DOHH2 (cell line): ENCODE data around the gene TET1.
"Not testable (repeated sequence)": the region's sequence is repeated elsewhere in the genome, so short reads cannot be mapped to it uniquely, and the experiment has no call there.

Source experiments
- H3F3A ChIP-seq: fragments of 200-600 bp; sonication (generic), shearing (Covaris generic); 2 replicates; pipeline ENCODE4 v1.6.0; 2016; ENCODE audit warnings: antibody characterized with exemption, mild to moderate bottlenecking; ENCODE audit not compliant: control insufficient read depth, insufficient read depth
- H3K27ac ChIP-seq: fragments of 200-600 bp; sonication (generic); 2 replicates; pipeline ENCODE4 v1.5.1; 2014; ENCODE audit warnings: low read depth, mild to moderate bottlenecking, low read length, moderate library complexity
- H3K27me3 ChIP-seq: fragments of 200-600 bp; sonication (generic); 2 replicates; pipeline ENCODE4 v1.6.1; 2014; ENCODE audit warnings: mild to moderate bottlenecking, low read length, mixed read lengths; ENCODE audit not compliant: control insufficient read depth
- H3K36me3 ChIP-seq: fragments of 200-600 bp; sonication (generic); 2 replicates; pipeline ENCODE4 v1.6.1; 2014; ENCODE audit warnings: mild to moderate bottlenecking, low read length, moderate library complexity, mixed read lengths; ENCODE audit not compliant: control insufficient read depth
- H3K4me1 ChIP-seq: fragments of 200-600 bp; sonication (generic); 2 replicates; pipeline ENCODE4 v1.6.1; 2014; ENCODE audit warnings: mild to moderate bottlenecking, low read length, mixed read lengths; ENCODE audit not compliant: control insufficient read depth
- H3K4me2 ChIP-seq: fragments of 200-600 bp; sonication (generic); 2 replicates; pipeline ENCODE4 v1.6.0; 2014; ENCODE audit warnings: mild to moderate bottlenecking, low read length, moderate library complexity
- H3K4me3 ChIP-seq: fragments of 200-600 bp; sonication (generic); 2 replicates; pipeline ENCODE4 v1.5.1; 2014; ENCODE audit warnings: mild to moderate bottlenecking, low read length, mixed read lengths
- H3K79me2 ChIP-seq: fragments of 200-600 bp; sonication (generic); 2 replicates; pipeline ENCODE4 v1.6.1; 2014; ENCODE audit warnings: mild to moderate bottlenecking, low read length, mixed read lengths; ENCODE audit not compliant: control insufficient read depth
- H3K9me2 ChIP-seq: fragments of 200-600 bp; sonication (generic); replicated peaks from 2 replicates; pipeline ENCODE4 v1.6.1; 2014; ENCODE audit warnings: mild to moderate bottlenecking, low read length, mixed read lengths; ENCODE audit not compliant: control insufficient read depth
- H3K9me3 ChIP-seq: fragments of 200-600 bp; sonication (generic); 2 replicates; pipeline ENCODE4 v1.6.1; 2014; ENCODE audit warnings: antibody characterized with exemption, low read length, mixed read lengths; ENCODE audit not compliant: control insufficient read depth, insufficient read depth
- H4K20me1 ChIP-seq: fragments of 200-600 bp; sonication (generic); 2 replicates; pipeline ENCODE4 v1.6.0; 2014; ENCODE audit warnings: low read depth, mild to moderate bottlenecking, antibody characterized with exemption, low read length, moderate library complexity; ENCODE audit not compliant: control insufficient read depth, insufficient read depth
- EZH2phosphoT487 ChIP-seq: fragments of 200-600 bp; sonication (generic); IDR thresholded peaks from 2 replicates; pipeline ENCODE4 v1.6.1; 2017; ENCODE audit warnings: borderline replicate concordance, mild to moderate bottlenecking, antibody characterized with exemption, low read length, moderate library complexity, mixed read lengths
- TF ChIP-seq, protein P1 (sequence below): fragments of 200-600 bp; sonication (generic); IDR thresholded peaks from one replicate; pipeline ENCODE4 v1.5.1; 2014; ENCODE audit warnings: antibody characterized with exemption, mild to moderate bottlenecking, low read depth, low read length; ENCODE audit not compliant: poor library complexity, severe bottlenecking

Gene TET1

DNA sequence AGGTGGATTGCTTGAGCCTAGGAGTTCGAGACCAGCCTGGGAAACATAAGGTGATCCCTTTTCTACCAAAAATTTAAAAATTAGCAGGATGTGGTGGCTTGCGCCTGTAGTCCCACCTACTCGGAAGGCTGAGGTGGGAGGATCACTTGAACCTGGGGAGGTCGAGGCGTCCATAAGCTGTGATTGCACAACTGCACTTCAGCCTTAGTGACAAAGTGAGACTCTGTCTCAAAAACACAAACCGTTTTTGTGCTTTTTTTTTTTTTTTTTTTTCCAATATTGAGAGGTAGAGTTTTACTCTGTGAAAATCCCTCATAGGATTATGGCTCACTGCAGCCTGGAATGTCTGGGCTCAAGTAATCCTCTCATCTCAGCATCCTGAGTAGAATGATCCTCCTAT is 175.0 kb downstream of the TET1 start:
- H4K20me1 ChIP-seq: peaks cover 4% of the 10 kb centered on the region; the same call in 1 of the 2 replicates
- H3K9me2 ChIP-seq: no peaks in the 10 kb centered on the region
- H3K4me1 ChIP-seq: no peaks in the 10 kb centered on the region
- peaks cover 88% of the 10 kb centered on the region for H3K36me3 ChIP-seq
- 0 out of 2 replicates have a peak, but pooled peaks cover 3% of the 10 kb centered on the region for H3F3A ChIP-seq
- no peak overlapping the region for H3K4me2 ChIP-seq
- no peaks in the 10 kb centered on the region for H3K27me3 ChIP-seq
- TF ChIP-seq EZH2phosphoT487: no peak
- TF ChIP-seq, protein P1, sequence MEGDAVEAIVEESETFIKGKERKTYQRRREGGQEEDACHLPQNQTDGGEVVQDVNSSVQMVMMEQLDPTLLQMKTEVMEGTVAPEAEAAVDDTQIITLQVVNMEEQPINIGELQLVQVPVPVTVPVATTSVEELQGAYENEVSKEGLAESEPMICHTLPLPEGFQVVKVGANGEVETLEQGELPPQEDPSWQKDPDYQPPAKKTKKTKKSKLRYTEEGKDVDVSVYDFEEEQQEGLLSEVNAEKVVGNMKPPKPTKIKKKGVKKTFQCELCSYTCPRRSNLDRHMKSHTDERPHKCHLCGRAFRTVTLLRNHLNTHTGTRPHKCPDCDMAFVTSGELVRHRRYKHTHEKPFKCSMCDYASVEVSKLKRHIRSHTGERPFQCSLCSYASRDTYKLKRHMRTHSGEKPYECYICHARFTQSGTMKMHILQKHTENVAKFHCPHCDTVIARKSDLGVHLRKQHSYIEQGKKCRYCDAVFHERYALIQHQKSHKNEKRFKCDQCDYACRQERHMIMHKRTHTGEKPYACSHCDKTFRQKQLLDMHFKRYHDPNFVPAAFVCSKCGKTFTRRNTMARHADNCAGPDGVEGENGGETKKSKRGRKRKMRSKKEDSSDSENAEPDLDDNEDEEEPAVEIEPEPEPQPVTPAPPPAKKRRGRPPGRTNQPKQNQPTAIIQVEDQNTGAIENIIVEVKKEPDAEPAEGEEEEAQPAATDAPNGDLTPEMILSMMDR: no peak
- H3K79me2 ChIP-seq: peaks cover 55% of the 10 kb centered on the region
- no peaks in the 10 kb centered on the region for H3K9me3 ChIP-seq
- no peak overlapping the region for H3K27ac ChIP-seq
- no peak overlapping the region for H3K4me3 ChIP-seq

DNA sequence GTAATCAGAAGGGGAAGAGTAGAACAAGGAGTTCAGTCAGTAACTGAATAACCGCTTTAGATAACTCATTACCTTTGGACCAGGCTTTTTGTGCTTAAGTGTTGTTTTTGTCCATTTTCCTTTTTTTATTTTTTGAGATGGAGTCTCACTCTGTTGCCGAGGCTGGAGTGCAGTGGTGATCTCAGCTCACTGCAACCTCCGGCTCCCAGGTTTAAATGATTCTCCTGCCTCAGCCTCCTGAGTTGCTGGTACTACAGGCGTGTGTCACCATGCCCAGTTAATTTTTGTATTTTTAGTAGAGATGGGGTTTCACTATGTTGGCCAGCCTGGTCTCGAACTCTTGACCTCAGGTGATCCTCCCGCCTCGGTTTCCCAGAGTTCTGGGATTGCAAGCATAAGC is 175.6 kb downstream of the TET1 start:
- H3K27me3 ChIP-seq, H3K9me3 ChIP-seq, H3K4me1 ChIP-seq, H3K4me2 ChIP-seq, H3K27ac ChIP-seq, H3K4me3 ChIP-seq, H3F3A ChIP-seq, H4K20me1 ChIP-seq, H3K9me2 ChIP-seq: not testable (repeated sequence)
- Histone ChIP-seq H3K36me3 (peaks cover 88% of the 10 kb centered on the region), H3K79me2 (peaks cover 50% of the 10 kb centered on the region)

- H3K4me1 ChIP-seq, H3K9me3 ChIP-seq, H3K4me3 ChIP-seq, H3K27me3 ChIP-seq, H3K4me2 ChIP-seq, H3K9me2 ChIP-seq, H3F3A ChIP-seq, H3K27ac ChIP-seq, H4K20me1 ChIP-seq, H3K79me2 ChIP-seq: not testable (repeated sequence)
- H3K36me3 ChIP-seq: peaks cover 79% of the 10 kb centered on the region
Observed at GRCh38 chr10:68740676-68741075, 180.5 kb downstream of the TET1 start.

- H3K4me1 ChIP-seq: no peaks in the 10 kb centered on the region
- no peaks in the 10 kb centered on the region for H3K9me3 ChIP-seq
- TF ChIP-seq EZH2phosphoT487: no peak
- TF ChIP-seq, protein P1: no peak
- H4K20me1 ChIP-seq: no peaks in the 10 kb centered on the region
- H3K9me2 ChIP-seq: no peaks in the 10 kb centered on the region
- H3K4me3 ChIP-seq: no peak overlapping the region
- no peak overlapping the region for H3K27ac ChIP-seq
- H3F3A ChIP-seq: no peaks in the 10 kb centered on the region
- H3K36me3 ChIP-seq: peaks cover 67% of the 10 kb centered on the region
- 0 out of 2 replicates have a peak, but pooled peaks cover 3% of the 10 kb centered on the region for H3K79me2 ChIP-seq
- no peak overlapping the region for H3K4me2 ChIP-seq
- no peaks in the 10 kb centered on the region for H3K27me3 ChIP-seq
Observed at GRCh38 chr10:68742397-68742796, 182.3 kb downstream of the TET1 start.
